ENCODE measurements around the gene EIF5A. TPM values are rescaled to one million over a fixed set of nuclear protein-coding genes. Genes with fewer than 3 reads are reported as not detected.

EIF5A gene
- total RNA-seq, 1 experiment from 2014 or later, result 1,139 TPM

DNA sequence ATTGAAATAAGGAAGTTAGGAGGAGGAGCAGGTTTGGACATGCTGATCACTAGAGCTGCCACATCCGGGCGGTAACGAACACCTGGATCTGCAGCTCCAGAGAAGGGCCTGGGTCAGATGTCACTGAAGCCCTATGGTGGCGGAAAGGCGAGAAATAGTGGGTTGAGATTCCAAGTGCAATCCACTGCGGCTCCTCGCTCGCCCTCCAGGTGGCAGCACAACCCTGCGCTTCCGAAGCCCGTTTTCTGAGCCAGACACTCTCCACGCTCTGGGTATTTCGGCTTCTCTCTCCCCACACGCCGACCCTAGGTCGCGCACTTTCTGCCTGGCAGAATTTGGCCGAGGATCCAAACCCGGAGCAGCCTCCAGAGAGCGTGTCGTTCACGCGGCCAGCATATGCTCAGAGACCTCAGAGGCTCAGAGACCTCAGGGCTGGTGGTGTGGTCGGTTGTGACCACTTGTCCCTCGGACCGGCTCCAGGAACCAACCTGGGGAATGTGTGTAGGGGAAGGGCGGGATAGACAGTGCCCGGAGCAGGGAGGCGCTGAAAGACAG lies 26.8 kb upstream of the EIF5A start (continued):
- TF ChIP-seq EZH2phosphoT487 (IDR thresholded peaks at IDR 0.05; ENCODE audit: borderline replicate concordance), result no peak
- no peak; the same call in 1 of the 2 replicates for TF ChIP-seq SP1 (IDR thresholded peaks at IDR 0.05; ENCODE audit: low read depth)
- no peak for TF ChIP-seq EZH2 (IDR thresholded peaks at IDR 0.05)
- TF ChIP-seq ZFX (IDR thresholded peaks at IDR 0.05), result no peak

DNA sequence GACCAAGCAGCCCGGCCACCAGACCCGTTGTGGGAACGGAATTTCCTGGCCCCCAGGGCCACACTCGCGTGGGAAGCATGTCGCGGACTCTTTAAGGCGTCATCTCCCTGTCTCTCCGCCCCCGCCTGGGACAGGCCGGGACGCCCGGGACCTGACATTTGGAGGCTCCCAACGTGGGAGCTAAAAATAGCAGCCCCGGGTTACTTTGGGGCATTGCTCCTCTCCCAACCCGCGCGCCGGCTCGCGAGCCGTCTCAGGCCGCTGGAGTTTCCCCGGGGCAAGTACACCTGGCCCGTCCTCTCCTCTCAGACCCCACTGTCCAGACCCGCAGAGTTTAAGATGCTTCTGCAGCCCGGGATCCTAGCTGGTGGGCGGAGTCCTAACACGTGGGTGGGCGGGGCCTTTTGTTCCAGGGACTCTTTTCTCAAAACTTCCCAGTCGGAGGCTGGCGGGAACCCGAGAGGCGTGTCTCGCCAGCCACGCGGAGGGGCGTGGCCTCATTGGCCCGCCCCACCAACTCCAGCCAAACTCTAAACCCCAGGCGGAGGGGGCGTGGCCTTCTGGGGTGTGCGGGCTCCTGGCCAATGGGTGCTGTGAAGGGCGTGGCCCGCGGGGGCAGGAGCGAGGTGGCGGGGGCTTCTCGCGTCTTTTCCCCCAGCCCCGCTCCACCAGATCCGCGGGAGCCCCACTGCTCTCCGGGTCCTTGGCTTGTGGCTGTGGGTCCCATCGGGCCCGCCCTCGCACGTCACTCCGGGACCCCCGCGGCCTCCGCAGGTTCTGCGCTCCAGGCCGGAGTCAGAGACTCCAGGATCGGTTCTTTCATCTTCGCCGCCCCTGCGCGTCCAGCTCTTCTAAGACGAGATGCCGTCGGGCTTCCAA lies 26.1 kb upstream of the EIF5A start, which contains the start of gene SLC2A4:
Gene SLC2A4 (plus strand): TSS at position 645 of the 879 bp plus-strand sequence. CDS start 217 bp downstream, at position 862.
- Histone ChIP-seq H3K9me3 (ENCODE audit: control insufficient read depth in 1 of 2, insufficient read depth in 1 of 2, low read depth in 1 of 2, low read length in 2 of 2) (no peaks in the 10 kb centered on the region), H4K20me1 (ENCODE audit: insufficient read depth) (no peaks in the 10 kb centered on the region), H3K4me2 (ENCODE audit: low read length) (peak within 1 kb of the TSS; percentile 98), H3K9me2 (ENCODE audit: insufficient read depth) (no peaks in the 10 kb centered on the region), H3K27me3 (ENCODE audit: insufficient read depth, low read length) (no peaks in the 10 kb centered on the region), H2AFZ (ENCODE audit: low read depth, low read length, poor library complexity, severe bottlenecking) (peak within 1 kb of the TSS; percentile 76), H3K79me2 (ENCODE audit: insufficient read depth, low read length) (no peaks in the 10 kb centered on the region), H3K4me3 (replicated peaks in 1 of 2; ENCODE audit: low read depth in 1 of 2, low read length in 2 of 2) (peak within 1 kb of the TSS; percentile 50 to 65), H3K27ac (ENCODE audit: low read depth, low read length) (peak within 1 kb of the TSS; percentile 73), H3K4me1 (ENCODE audit: control insufficient read depth in 1 of 2, insufficient read depth in 2 of 2, low read length in 2 of 2) (peaks cover 13 to 34% of the 10 kb centered on the region in 2 experiments), H3K9ac (ENCODE audit: low read length) (peak within 1 kb of the TSS; percentile 93), H3K36me3 (ENCODE audit: control insufficient read depth in 1 of 2, insufficient read depth in 2 of 2, low read length in 2 of 2) (no peaks in the 10 kb centered on the region)
- intact Hi-C loops (cut with micrococcal nuclease), result loop anchor here (2.0 kb wide), 1 partner anchor 19 kb away; the partner anchor contains the start of gene CLDN7
- TF ChIP-seq SP1 (IDR thresholded peaks at IDR 0.05; ENCODE audit: low read depth), result peak; percentile 67
- no peak for TF ChIP-seq JUND (IDR thresholded peaks at IDR 0.05)
- TF ChIP-seq, protein P1, sequence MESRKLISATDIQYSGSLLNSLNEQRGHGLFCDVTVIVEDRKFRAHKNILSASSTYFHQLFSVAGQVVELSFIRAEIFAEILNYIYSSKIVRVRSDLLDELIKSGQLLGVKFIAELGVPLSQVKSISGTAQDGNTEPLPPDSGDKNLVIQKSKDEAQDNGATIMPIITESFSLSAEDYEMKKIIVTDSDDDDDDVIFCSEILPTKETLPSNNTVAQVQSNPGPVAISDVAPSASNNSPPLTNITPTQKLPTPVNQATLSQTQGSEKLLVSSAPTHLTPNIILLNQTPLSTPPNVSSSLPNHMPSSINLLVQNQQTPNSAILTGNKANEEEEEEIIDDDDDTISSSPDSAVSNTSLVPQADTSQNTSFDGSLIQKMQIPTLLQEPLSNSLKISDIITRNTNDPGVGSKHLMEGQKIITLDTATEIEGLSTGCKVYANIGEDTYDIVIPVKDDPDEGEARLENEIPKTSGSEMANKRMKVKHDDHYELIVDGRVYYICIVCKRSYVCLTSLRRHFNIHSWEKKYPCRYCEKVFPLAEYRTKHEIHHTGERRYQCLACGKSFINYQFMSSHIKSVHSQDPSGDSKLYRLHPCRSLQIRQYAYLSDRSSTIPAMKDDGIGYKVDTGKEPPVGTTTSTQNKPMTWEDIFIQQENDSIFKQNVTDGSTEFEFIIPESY (IDR thresholded peaks at IDR 0.05; ENCODE audit: extremely low read depth, insufficient replicate concordance, low read length), result no peak
- no peak for TF ChIP-seq ELF1 (IDR thresholded peaks at IDR 0.05; ENCODE audit: borderline replicate concordance, low read depth)
- 0 out of 2 replicates have a peak, but pooled peaks have one; percentile 22 for TF ChIP-seq POLR2AphosphoS5 (IDR thresholded peaks at IDR 0.05; ENCODE audit: low read depth, low read length)
- peak; percentile 85 for TF ChIP-seq EGR1 (IDR thresholded peaks at IDR 0.05; ENCODE audit: low read depth)
- TF ChIP-seq, protein P2, sequence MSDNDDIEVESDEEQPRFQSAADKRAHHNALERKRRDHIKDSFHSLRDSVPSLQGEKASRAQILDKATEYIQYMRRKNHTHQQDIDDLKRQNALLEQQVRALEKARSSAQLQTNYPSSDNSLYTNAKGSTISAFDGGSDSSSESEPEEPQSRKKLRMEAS (IDR thresholded peaks at IDR 0.05), result peak; percentile 96
- TF ChIP-seq EZH2phosphoT487 (IDR thresholded peaks at IDR 0.05; ENCODE audit: borderline replicate concordance), result no peak
- peak; percentile 93 for TF ChIP-seq TCF7L2 (IDR thresholded peaks at IDR 0.05; ENCODE audit: borderline replicate concordance, extremely low read depth, insufficient read depth, insufficient read length)
- TF ChIP-seq SIN3A (IDR thresholded peaks at IDR 0.05; ENCODE audit: low read depth), result no peak; the same call in 1 of the 2 replicates
- TF ChIP-seq ZNF274 (IDR thresholded peaks at IDR 0.05; ENCODE audit: low read depth, low read length), result no peak
- peak; percentile 81 for ATAC-seq
- peak; percentile 95 for DNase-seq (ENCODE audit: low read depth, low spot score)
- RAD21 ChIA-PET (ENCODE audit: low non-redundant PET in 1 of 2, low total read pairs in 2 of 2, uncharacterized antibody in 2 of 2, unreplicated experiment in 2 of 2), result interaction anchor here (0.7 to 1.5 kb wide), 4 partner anchors 15 to 156 kb away, joined by 3 to 17 read pairs (median 8); no protein-coding TSS in a partner anchor
- CTCF ChIA-PET, result interaction anchor here (0.6 to 2.0 kb wide), 14 partner anchors 11 to 279 kb away, joined by 3 to 38 read pairs (median 4); partner anchors contain the start of gene NEURL4
- TSS peak; percentile 52 for BruUV-seq (replicated peaks)
- POLR2A ChIA-PET, result interaction anchor here (0.7 to 1.8 kb wide), 10 partner anchors 15 to 298 kb away, joined by 3 to 8 read pairs (median 4); partner anchors contain the start of genes CD68, NEURL4 and TMEM102

Data from HCT116 (cell line).